ENCODE results near the gene KRTAP5-11.
"Not testable (repeated sequence)": the region's sequence is repeated elsewhere in the genome, so short reads cannot be mapped to it uniquely, and the experiment has no call there.

GRCh38 chr11:71576688-71577465, 5.8 kb downstream of the KRTAP5-11 start:
- not testable (repeated sequence) for TF ChIP-seq CTCF (IDR thresholded peaks at IDR 0.05); POLR2A (IDR thresholded peaks at IDR 0.05); POLR2AphosphoS5 (IDR thresholded peaks at IDR 0.05; ENCODE audit: insufficient read depth in 1 of 2, low read depth in 1 of 2)
